GM21529 (cell line): Measurements from ENCODE around the gene PTPRG.

Experiments
- ATAC-seq: cut with Tn5 transposase; IDR thresholded peaks from one replicate; pipeline ENCODE4 v1.9.1; 2021; ENCODE audit not compliant: unreplicated experiment

The PTPRG gene

DNA sequence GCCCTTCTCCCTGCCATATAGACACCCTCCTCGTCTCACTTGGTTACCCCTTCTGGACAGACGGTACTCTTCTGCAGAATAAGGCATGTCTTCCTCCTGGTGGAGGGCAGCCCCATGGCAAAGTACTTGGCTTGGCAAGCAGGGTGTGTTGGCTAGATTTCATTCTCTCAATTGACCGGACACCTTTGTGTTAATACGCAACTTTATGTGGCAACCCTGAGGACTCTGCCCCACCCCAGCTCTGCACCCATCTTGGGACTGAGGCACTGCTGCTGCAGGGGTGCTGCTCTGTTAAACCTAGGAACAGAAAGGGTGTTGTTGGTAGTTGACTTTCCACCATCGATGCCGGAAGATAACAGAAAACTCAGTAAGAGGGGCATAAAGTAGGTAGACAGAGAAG, 55.2 kb downstream of the PTPRG start:
- no peak for ATAC-seq

DNA sequence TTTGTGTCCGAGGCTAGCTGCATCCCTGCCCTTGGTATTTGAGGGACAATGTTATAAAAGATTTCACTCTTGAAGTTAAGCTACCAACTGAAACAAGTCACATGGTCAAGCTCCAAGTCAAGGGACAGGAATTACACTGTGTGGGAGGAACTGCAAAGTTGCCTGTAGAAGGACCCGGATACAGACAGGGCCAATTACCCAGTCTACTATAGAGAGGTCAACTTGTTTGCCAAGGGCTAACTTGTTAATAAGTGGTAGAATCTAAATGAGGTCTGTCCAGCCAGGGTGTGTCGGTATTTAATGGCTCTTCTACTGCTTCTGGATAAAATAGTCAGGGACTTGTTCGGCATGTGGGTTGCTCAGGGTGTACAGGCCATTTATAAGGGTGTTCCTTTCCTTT, 55.7 kb downstream of the PTPRG start:
- no peak for ATAC-seq

DNA sequence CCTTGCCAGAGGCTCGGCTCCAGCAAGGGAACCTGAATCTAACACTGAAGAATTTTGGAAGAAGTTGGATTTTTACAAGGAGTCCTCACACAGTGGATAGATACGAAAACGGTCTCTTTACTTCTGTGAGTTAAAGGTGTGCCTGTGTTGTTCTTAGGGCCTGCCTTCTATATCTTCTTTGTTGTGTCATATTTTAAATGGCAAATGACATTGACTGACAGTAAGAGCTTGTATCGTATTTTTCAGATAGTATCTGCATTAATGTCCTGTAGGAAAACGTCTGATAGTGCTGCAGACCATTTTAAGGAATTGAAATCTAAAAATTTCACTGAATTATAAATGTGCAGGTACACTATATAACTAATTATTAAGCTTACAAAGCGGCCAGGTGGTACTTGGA, 56.3 kb downstream of the PTPRG start:
- ATAC-seq = no peak

DNA sequence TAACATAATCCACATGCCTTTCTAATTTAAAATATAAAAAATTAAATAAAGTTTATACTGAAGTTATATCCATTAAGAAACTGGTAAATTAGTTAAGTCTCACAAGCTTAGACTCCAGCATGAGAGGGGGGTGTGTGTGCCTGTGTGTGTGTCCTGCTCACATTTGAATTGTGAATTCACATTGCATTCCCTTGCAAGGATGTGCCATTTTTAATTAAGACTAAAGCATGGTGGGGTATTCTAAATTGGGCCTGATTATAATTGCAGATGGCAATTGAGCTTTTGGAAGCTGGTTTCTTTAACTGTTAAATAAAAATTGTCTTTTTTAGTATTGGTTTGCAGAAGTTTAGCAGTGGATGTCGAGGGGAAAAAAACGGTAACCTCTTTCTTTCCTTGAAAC, 56.9 kb downstream of the PTPRG start:
- ATAC-seq = no peak

DNA sequence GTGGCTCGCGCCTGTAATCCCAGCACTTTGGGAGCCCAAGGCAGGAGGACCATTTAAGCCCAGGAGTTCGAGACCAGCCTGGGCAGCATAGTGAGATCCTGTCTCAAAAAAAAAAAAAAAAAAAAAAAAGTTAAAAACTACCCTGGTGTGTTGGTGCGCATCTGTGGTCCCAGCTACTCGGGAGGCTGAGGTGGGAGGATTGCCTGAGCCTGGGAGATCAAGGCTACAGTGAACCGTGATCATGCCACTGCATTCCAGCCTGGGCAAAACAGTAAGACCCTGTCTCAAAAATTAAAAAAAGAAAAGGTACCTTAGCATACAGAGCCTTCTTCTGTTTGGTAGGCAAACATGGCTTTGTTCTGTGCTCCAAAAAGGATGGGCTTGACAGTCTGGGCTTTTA, 57.5 kb downstream of the PTPRG start:
- ATAC-seq = no peak

DNA sequence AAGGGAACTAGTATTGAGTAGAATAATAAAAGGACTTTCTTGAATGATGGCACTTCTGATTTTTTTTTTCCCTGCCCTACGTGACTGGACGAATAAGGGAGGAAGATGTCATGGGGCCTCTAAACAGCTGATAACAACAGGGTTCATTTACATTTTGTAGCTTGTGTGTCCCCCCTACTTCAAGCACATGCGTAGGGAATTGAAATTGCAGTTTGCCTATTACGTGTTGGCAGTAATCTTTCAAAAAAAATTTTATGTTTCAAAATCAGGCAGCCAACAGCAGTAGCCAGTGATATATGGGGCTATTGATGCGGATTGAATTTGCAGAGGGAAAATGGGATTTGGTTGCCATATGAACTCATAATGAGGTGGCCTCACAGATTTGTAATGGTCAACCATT, 58.7 kb downstream of the PTPRG start:
- no peak for ATAC-seq

GRCh38 chr3:61624300-61624699, 62.9 kb downstream of the PTPRG start:
- no peak for ATAC-seq

DNA sequence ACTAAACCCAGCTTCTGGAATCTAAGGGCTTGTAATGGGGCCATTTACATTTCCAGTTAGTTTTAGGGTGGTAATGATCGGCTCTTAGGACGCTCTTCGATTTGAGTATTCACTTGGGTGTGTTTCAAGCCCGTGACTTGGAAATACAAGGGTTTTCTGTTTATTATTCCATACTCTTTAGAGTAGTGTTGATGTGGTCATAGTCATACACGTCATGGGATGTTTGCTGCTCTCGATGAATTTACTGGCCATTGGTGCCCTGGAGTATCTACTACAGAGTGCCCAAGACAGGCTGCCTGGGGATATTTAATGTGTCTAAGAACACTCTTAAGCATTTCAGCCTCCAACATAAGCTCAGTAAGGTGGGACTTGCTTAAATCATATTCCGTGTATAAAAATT, 64.1 kb downstream of the PTPRG start:
- no peak for ATAC-seq

GRCh38 chr3:61626484-61626883, 65.1 kb downstream of the PTPRG start:
- ATAC-seq = no peak

- no peak for ATAC-seq
Observed at GRCh38 chr3:61627768-61628185, 66.4 kb downstream of the PTPRG start.

DNA sequence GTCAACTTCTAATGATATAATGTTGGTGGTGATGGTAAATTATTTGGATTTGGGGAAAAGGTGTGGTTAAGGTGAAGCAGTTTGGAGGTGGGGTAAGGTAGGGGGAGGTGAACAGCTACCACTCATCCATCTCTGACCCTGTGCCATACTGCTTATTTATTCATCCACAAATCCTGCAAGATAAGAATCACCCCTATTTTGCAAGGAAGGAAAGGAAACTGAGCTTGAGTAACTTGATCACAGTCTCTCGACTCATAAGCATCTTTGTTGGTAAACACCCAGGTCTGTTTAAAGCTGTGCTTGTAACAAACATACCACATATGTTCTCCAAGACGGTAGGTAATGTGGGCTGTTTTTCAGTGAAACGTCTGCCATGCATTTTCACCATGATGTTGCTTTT, 67.3 kb downstream of the PTPRG start:
- no peak for ATAC-seq

DNA sequence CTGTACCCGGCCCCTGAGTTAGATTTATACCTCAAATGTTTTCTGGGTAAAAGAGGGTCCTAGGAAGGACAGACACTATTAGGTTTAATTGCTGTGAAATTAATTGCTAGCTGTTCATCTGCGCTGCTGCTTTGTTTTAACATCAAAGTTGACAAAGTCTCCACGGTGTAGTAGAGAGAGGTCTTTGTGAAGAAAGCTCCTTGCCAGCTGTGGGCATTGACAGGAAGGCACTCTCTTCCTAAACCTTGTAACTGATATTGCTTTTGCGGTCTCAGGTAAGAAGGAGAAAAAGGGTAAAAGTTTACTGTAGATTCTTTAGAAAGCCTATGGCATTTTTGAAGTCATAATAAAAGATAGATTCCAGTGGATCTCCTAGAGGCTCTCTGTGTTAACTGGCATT, 68.1 kb downstream of the PTPRG start:
- ATAC-seq = no peak

DNA sequence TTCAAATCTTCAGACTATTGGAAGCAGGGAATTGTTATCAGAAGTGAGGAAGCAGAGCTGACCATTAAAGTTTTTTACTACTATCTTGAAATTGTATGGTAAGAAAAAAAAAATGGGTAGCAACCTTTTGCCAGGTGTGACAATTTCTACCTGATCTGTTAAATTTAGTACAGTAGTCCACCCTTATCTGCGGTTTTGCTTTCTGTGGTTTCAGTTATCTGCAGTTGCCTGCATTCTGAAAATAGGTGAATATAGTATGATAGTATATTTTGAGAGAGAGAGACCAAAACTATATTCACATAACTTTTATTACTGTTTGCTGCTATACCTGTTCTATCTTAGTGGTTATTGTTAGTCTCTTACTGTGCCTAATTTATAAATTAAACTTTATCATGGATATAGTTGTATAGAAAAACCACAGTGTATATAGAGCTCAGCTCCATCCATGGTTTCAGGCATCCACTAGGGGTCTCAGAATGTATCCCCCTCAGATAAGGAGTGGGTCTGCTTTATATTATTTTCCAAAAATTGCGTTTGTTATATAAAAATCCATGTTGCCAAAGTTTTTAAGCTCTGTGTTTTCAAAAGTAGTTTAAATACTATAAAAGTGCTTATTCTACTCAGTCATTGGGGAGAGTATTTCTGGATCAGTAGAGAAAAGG, 69.9 kb downstream of the PTPRG start:
- no peak for ATAC-seq

DNA sequence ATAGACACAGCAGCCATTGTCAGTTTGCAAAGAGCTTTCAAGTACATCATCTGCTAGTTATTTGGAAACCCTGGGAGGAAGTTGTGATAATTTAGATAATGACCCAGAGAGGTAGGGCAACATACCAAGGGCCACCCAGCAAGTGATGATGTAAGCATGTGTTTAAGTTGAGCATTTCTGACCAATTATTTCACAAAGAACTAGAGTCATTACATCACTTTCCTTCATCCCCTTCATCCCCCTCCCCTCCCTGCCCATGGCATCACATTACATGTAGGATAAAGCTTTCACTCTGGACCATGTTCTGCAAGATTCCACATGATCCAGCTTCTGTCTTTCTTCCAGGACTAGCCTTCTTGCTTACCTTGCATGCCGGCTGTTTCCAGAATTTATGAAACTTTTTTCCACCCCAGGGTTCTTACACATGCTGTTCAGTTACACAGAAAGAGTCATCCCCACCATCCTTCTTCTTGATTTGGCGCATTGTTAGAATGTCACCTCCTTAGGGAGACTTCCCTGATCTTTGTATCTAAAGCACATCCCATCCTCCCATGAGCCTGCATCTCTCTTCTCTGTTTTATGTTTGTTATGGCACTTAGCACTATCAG, 71.3 kb downstream of the PTPRG start:
- ATAC-seq = no peak

- ATAC-seq = no peak
Observed at GRCh38 chr3:61634678-61635077, 73.3 kb downstream of the PTPRG start.

GRCh38 chr3:61637088-61638051, 76.0 kb downstream of the PTPRG start:
- ATAC-seq = peak; percentile 97

GRCh38 chr3:61638741-61639140, 77.4 kb downstream of the PTPRG start:
- ATAC-seq = no peak

GRCh38 chr3:61639991-61640390, 78.6 kb downstream of the PTPRG start:
- no peak for ATAC-seq

DNA sequence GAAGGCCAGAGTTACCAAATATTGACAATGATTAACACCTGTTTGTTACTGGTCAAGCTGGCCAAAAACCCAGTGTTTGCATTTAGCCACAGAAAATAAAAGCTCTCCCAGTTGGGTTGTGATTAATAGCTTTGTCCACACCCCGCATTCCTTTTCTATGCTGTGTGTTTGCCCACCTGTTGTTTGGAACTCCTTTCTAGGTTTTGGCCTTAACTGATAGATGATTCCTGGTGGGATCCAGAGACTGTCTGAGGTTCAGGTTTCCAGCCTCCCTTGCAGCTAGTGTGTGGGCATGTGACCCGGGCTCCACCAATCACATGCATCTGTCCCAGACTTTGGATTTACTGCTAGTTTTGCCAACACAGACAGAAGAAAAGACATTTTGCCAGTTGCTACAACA, 83.8 kb downstream of the PTPRG start:
- no peak for ATAC-seq

DNA sequence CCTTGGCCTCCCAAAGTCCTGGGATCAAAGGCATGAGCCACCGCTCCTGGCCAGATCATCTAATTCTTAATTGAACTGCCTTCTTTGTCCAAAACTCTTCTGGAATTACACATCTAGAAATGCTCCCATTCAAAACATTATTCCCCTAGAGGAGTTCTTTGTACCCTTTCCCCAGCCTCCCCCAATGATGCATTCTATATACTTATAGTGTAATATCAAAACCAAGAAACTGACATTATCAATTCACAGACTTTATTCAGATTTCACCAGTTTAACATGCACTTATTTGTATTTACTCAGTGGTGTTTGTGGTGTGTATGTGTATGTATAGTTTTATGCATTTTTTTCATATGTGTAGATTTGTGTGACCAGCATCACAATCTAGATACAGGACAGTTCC, 85.0 kb downstream of the PTPRG start:
- ATAC-seq = no peak

- ATAC-seq = no peak
Observed at GRCh38 chr3:61646851-61647525, 85.6 kb downstream of the PTPRG start.
